Stimulated activated CD4-positive, alpha-beta T cell treated with anti-CD3 and anti-CD28 coated beads, Interleukin-12 subunit alpha, Interleukin-12 subunit beta, amount 100 ng/mL, for 4 hours (primary cell): ENCODE results near the gene SLC12A7.
"Not testable (repeated sequence)": the region's sequence is repeated elsewhere in the genome, so short reads cannot be mapped to it uniquely, and the experiment has no call there.

Source experiments
- DNase-seq: peaks from one replicate; pipeline ENCODE4 v3.0.0-alpha.2; 2020

SLC12A7 gene

DNA sequence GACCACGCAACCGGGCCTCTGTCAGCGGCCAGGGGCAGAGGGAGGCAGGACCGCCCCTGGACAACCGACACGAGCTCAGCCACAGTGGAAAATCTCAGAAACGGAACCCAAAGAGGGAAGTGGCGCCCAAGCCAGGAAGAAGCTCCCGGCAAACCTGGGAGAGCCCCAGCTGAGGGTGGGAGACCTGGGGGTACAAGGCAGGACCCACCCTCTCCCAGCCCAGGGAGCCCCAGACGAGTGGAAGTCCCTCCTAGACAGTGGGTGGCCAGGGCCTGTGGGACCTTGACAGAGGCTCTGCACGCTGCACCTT is 3.0 kb downstream of the SLC12A7 start:
- DNase-seq, result no peak

- DNase-seq, result no peak
Observed at GRCh38 chr5:1108023-1108864, 3.6 kb downstream of the SLC12A7 start.

DNA sequence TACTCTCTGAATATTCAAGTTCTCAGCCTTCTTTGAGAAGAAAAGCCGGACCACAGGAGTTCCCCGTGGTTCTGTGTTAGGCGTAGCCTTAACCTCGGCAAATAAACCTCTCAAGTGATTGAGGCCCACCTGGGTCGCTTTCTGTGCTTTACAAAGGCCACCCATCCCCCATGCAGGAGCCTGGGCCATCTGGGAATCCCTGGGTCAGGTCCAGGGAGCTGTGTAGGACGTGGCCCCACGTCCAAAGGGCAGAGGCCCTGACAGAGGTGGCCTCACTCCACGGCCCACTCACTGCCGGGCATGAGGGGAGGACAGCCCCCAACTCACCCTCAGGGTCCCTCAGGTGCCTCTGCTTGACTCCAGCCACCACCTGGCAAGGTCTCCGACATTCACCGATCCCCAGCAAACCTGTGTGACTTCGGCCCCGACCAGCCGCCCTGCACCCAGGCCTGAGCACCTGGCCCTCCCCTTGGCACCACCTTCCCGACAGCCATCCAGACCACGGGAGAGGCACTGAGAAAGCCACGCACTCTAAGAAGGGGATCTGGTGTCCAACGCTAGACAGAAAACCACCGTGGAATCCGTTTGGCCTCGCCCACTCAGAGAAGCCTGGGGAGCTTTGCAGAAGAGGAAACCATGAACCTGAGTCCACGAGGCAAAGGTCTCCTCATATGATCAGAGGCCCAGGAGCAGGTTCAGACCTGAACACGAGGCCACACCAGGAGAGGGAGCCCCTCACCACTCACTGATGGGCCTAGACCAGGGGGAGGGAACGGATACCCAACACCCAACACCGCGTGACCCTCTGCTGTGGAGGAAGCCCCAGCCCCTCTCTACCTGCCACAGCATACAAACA is 4.5 kb downstream of the SLC12A7 start:
- DNase-seq, result no peak

GRCh38 chr5:1106385-1107166 is 5.3 kb downstream of the SLC12A7 start:
- no peak for DNase-seq

DNA sequence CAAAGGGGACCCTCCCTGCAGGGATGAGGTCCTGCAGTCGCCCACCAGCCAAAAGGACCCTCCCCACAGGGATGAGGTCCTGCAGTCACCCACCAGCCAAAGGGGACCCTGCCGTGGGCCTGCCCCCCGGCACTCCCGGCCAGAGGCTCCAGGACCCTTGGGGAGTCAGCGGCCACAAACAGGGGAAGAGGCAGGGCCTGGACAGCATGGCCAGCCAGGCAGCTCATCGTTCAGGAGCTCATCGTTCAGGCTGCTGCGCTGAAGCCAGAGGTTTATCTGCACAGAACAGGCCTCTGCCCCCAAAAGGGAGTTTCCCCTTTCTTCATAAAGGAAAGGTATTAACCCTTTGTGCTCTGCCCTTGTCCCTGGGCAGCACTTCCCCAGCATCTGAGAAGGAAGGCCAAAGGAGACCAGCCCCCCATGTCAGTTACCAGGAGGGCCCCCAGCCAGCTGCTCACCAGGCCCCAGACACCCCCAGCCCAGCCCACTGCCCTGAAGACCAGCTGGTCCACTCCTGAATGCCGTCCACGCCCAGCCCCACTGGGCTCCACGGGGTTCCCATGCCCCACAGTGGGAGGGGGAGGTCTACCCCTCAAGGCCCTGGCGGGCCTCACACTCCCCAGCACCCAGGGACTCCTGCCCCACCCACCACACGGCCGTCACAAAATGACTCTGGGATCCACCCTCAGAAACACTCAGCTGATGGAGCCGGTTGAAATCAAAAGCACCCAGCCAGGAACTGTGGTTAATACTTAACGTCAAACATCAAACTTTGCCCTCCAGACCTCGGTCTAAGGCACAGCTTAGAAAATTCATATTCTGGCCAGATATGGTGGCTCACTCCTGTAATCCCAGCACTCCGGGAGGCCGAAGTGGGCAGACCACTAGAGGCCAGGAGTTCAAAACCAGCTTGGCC is 6.3 kb downstream of the SLC12A7 start:
- DNase-seq, result no peak

- DNase-seq, result no peak
Observed at GRCh38 chr5:1104327-1105006, 7.4 kb downstream of the SLC12A7 start.

- no peak for DNase-seq
Observed at GRCh38 chr5:1103505-1104326, 8.1 kb downstream of the SLC12A7 start.

DNA sequence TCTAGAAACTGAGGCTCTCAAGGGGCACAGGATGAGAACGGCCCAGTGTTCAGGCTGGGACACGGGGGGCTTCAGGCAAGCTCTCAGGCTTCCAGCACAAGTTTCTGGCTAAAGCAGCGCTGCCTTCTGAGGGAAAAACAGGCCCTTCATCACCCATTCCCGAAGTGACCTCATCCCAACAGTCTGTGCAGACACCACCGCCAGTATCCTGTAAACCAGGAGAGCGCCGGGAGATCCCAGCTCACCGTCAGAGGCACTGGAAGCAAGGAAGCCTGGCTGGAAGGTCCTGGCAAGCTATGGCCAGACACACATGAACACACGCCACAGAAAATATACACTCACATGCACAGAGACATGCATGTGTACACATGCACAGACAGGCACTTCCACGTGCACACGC is 8.8 kb downstream of the SLC12A7 start:
- DNase-seq, result no peak

DNA sequence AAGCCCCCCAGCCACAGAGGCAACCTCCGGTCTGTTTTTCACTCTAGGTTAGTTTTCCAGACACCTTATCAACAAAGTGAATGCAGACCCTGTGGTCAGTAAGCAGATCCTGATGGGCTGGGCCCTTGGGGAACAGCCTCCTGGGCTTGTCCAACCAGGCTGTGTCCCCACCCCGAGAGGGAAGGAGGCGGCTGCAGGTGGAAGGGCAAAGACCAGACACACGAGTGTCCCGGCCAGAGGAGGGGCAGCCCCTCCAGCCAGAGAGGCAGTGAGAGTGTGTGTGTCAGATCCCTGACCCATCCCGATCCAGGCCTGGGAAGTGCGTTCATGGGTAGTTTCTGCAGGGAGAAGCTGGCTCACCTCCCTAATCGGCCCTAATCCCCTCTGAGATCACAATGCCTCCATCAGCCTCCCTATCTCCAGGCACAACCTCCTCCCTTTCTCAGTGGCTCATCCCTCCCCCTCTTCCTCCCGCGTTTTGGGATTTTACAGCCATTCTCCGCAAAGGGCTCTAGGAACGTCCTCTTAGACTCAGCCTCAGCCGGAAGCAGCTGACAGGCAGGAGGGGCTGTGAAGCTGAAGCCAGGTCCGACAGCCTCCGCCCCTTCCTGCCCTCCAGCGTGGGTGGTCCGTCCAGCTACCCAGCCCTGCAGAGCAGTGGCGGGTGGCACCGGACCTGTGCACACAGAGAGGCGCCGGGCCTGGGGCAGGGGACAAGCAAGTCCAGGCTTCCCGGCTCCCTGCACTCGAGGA is 9.7 kb downstream of the SLC12A7 start:
- no peak for DNase-seq

DNA sequence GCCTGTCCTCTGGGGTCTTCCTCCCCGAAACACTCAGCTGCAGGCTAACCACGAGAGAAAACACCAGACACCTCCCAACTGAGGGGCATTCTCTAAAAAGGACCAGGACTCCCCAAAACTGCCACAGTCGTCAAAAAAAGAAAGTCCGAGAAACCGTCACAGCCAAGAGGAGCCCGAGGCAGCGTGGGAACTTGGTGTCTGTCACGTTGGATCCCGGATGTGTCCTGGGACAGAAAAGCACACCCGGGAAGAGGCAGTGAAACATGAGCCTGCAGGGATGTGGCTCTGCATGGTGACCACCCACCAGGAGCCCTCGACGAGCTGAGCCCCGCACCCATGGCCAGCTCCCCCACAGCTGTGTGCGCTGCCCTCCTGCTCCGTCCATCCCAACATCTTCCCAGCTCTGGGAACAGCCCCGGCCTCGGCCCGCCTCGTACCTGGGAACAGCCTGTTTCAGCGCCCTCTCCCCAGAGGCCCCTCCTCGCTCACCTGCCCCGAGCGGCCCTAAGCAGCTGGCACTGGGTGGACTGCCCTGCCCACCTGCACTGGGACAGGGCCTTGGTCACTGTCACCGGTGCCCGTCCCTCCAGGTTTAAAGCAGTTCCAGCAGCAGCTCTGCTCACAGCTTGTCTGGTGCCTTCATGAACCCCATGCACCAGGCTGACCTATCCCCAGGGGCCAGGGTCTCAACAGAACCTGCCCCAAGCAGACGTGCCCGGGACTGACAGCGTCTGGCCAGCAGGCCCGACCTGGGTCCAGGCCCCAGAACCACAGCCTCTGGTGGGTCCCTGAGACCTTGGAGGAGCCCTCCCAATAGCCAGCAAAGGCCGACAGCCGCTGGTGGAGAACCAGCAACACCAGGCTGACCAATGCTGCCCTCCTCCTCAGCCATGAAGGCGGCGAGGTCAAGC is 10.9 kb downstream of the SLC12A7 start:
- no peak for DNase-seq

DNA sequence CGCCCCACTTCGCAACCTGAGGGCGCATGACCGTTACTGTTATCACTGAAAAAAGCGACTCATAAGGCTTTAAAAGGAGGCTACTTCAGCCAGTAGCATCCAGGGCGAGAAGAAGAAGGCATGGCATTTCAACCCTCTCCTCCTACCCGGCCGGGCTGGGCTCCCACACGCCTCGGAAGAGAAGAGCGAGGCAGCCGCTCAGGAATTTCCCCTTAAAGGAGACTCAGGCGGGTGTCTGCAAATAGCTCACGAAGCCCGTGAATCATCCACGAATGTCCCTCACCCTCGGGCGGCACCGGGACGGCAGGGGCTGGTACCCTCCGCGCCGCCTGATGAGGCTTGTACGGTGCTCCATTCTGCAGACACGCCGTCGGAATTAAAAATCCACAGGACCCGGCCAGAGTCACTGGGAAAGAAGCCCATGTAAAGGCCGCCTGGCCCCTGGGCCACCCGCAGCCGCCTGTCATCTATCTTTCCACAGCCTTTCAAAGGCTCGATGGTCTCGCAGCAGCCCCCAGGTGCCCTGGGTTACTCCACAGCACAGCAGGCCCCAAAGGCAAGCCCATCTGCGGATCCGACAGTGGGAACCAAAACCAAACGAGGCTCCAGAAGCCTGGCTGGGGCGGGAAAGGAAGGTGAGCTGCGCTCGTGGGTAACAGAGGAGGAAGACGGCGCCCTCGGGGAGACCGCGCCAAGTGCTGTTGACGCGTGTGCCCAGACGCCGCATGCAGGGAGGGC is 11.8 kb downstream of the SLC12A7 start:
- DNase-seq, result no peak

- DNase-seq, result no peak
Observed at GRCh38 chr5:1098986-1099597, 12.8 kb downstream of the SLC12A7 start.

GRCh38 chr5:1097988-1098385 is 13.9 kb downstream of the SLC12A7 start:
- not testable (repeated sequence) for DNase-seq

GRCh38 chr5:1097381-1097987 is 14.4 kb downstream of the SLC12A7 start:
- no peak for DNase-seq

DNA sequence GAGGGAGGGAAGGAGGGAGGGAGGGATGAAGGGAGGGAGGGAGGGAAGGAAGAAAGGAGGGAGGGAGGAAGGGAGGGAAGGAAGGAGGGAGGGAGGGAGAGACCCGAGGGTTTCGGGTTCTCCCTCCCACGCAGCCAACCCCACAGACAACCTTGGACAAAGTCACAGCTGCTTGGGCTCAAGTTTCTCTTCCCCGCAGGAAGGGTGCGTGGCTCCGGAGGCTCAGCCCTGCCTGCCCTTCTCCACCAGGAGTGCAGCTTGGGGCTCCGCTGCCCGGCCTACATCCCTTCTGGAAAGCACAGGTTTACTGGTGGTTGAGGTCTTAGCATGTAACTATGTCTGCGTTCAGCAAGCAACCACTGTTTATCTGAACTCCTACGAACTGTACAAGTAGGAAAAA is 15.0 kb downstream of the SLC12A7 start:
- no peak for DNase-seq

DNA sequence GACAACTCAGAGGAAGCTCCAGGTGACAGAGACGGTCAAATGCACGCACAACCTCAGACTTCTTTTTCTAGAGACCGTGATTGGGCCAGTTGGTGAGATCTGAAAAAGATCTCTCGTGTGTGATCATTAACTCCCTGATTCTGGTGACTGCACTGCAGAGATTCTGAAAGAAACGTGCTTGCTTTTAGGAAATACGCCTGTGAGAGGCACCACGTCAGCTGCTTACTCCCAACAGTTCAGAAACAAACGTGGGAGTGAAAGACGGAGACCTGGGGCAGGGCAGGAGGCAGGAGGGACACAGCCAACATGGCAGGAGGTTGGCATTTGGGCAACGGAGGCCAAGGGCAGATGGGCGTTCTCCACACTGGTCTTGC is 15.9 kb downstream of the SLC12A7 start:
- DNase-seq, result no peak

DNA sequence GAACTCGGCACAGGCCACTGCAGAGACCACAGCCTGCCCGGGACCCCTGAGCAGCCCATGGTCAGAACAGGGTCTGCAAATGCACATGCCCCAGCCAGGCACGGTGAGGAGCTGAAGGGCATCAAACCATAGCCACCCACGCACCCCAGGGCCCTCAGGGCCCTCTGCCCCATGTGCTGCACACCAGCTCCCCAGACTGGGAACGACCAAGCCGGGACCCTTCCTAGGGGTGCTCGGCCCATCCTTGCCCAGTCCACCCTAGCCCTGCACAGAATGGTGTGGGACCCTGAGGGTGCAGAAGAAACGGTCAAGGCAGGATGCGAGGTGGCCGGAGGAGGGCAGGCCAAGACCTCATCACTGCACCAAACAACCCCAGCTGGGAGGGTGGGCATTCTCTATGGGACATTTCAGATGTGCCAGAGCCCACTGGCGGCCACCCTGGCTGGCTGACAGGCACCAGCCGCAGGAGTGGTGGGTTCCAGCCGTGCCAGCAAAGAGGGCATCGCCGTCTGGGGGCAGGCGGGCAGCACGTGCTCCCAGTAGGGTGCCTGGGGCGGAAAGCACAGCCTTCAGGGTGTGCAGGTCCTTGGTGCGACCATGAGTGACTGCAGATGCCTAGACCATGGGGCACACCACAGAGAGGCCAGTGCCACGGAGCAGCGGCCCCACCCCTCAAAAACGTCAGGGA is 16.4 kb downstream of the SLC12A7 start:
- no peak for DNase-seq
